Smooth muscle cell (in vitro differentiated cells): ENCODE measurements around the gene PRSS50. TPM values are rescaled to one million over a fixed set of nuclear protein-coding genes. Genes with fewer than 3 reads are reported as not detected.

Experiments
- DNase-seq: peaks from one replicate; lab custom pipeline; 2025; ENCODE audit not compliant: unreplicated experiment; lab: John Stamatoyannopoulos, UW
- H2AFZ ChIP-seq: fragments of 200-600 bp; sonication (generic); 2 replicates; pipeline ENCODE4 v1.6.0; 2016; ENCODE audit warnings: antibody characterized with exemption, low read depth, mild to moderate bottlenecking
- H3F3A ChIP-seq: fragments of 200-600 bp; sonication (generic); 2 replicates; pipeline ENCODE4 v1.6.0; 2017; ENCODE audit warnings: antibody characterized with exemption, low read depth
- H3K27ac ChIP-seq: fragments of 200-600 bp; sonication (generic); 2 replicates; pipeline ENCODE4 v1.5.1; 2016; ENCODE audit warnings: low read depth, mild to moderate bottlenecking
- H3K27me3 ChIP-seq: fragments of 200-600 bp; sonication (generic); 2 replicates; pipeline ENCODE4 v1.6.1; 2016; ENCODE audit warnings: low read depth, mild to moderate bottlenecking
- H3K36me3 ChIP-seq: fragments of 200-600 bp; sonication (generic); 2 replicates; pipeline ENCODE4 v1.5.1; 2016; ENCODE audit warnings: low read depth
- H3K4me1 ChIP-seq: fragments of 200-600 bp; sonication (generic); 2 replicates; pipeline ENCODE4 v1.5.1; 2016; ENCODE audit warnings: low read depth
- H3K4me2 ChIP-seq: fragments of 200-600 bp; sonication (generic); 2 replicates; pipeline ENCODE4 v1.6.0; 2016; ENCODE audit warnings: mild to moderate bottlenecking
- H3K4me3 ChIP-seq: fragments of 200-600 bp; sonication (generic); 2 replicates; pipeline ENCODE4 v1.5.1; 2016; ENCODE audit warnings: mild to moderate bottlenecking
- H3K79me2 ChIP-seq: fragments of 200-600 bp; sonication (generic); 2 replicates; pipeline ENCODE4 v1.6.0; 2016; ENCODE audit warnings: low read depth, mild to moderate bottlenecking
- H3K9ac ChIP-seq: fragments of 200-600 bp; sonication (generic); 2 replicates; pipeline ENCODE4 v1.6.0; 2016; ENCODE audit warnings: low read depth
- H3K9me3 ChIP-seq: fragments of 200-600 bp; sonication (generic); replicated peaks from 2 replicates; pipeline ENCODE4 v1.5.1; 2016; ENCODE audit warnings: low read depth
- H4K20me1 ChIP-seq: fragments of 200-600 bp; sonication (generic); 2 replicates; pipeline ENCODE4 v1.6.0; 2016; ENCODE audit warnings: low read depth
- WGBS: methylation state at CpG from one replicate; pipeline ENCODE4 v1.1.7; 2016; ENCODE audit warnings: low lambda C conversion rate; 5-methylcytosine and 5-hydroxymethylcytosine counted together
- polyA plus RNA-seq: library from polyadenylated mRNA; unstranded; fragments of >200 nt; fragmentation: Nextera tagmentation; extraction: Ambion mirVana; gene quantifications from 2 replicates; pipeline ENCODE4 v1.2.1, GENCODE V29; 2016
- total RNA-seq: library from RNA; depleted of rRNA; stranded (reverse); fragments of >200 nt; gene quantifications from 2 replicates; pipeline ENCODE4 v1.2.3, GENCODE V29; 2014
- TF ChIP-seq, protein P1 (sequence below): fragments of 200-600 bp; sonication (generic); IDR thresholded peaks from 2 replicates; pipeline ENCODE4 v1.5.1; 2017; ENCODE audit warnings: borderline replicate concordance, mild to moderate bottlenecking, antibody characterized with exemption; ENCODE audit not compliant: insufficient read depth, poor library complexity, severe bottlenecking

The PRSS50 gene
- total and polyA plus RNA-seq, 2 experiments from 2014 or later, result 0.54 to 0.73 TPM

DNA sequence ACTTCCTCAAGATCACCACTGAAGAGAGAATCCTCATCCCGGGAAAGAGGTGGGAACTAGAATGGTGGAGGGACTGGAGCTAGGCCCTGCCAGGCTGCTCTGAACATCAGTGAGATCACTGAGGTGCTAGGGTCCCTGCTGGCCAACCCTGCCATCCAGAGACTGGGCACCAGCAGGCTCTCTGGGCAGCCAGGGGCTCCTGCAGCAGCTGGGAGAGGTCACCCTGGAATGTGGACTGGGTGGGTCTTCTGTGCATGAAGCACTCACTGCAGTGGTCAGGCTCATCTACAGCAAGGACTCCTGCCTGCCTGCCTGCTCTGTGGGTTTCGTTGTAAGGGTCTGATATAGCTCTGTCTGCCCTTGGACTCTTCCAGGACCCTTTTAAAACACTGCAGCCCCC is 49.1 kb downstream of the PRSS50 start:
- DNase-seq, result no peak
- H3F3A ChIP-seq, result no peaks in the 10 kb centered on the region
- no peak overlapping the region for H3K9ac ChIP-seq
- H3K27me3 ChIP-seq, result no peaks in the 10 kb centered on the region
- no peak overlapping the region for H3K4me2 ChIP-seq
- WGBS, result 82% methylated on average over 2 of the region's 2 CpGs
- no peak overlapping the region for H2AFZ ChIP-seq
- no peak overlapping the region for H3K27ac ChIP-seq
- H3K4me3 ChIP-seq, result no peak overlapping the region
- H3K36me3 ChIP-seq, result no peaks in the 10 kb centered on the region
- no peaks in the 10 kb centered on the region for H3K79me2 ChIP-seq
- H3K9me3 ChIP-seq, result no peaks in the 10 kb centered on the region
- TF ChIP-seq, protein P1, sequence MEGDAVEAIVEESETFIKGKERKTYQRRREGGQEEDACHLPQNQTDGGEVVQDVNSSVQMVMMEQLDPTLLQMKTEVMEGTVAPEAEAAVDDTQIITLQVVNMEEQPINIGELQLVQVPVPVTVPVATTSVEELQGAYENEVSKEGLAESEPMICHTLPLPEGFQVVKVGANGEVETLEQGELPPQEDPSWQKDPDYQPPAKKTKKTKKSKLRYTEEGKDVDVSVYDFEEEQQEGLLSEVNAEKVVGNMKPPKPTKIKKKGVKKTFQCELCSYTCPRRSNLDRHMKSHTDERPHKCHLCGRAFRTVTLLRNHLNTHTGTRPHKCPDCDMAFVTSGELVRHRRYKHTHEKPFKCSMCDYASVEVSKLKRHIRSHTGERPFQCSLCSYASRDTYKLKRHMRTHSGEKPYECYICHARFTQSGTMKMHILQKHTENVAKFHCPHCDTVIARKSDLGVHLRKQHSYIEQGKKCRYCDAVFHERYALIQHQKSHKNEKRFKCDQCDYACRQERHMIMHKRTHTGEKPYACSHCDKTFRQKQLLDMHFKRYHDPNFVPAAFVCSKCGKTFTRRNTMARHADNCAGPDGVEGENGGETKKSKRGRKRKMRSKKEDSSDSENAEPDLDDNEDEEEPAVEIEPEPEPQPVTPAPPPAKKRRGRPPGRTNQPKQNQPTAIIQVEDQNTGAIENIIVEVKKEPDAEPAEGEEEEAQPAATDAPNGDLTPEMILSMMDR, result no peak
- no peaks in the 10 kb centered on the region for H4K20me1 ChIP-seq
- H3K4me1 ChIP-seq, result no peaks in the 10 kb centered on the region

GRCh38 chr3:46668116-46668515 is 49.6 kb downstream of the PRSS50 start:
- no peaks in the 10 kb centered on the region for H3K79me2 ChIP-seq
- H3K9me3 ChIP-seq, result no peaks in the 10 kb centered on the region
- H2AFZ ChIP-seq, result no peak overlapping the region
- no peak overlapping the region for H3K4me3 ChIP-seq
- WGBS, result 82% methylated on average over 7 of the region's 8 CpGs
- no peaks in the 10 kb centered on the region for H3F3A ChIP-seq
- H3K9ac ChIP-seq, result no peak overlapping the region
- no peak overlapping the region for H3K4me2 ChIP-seq
- no peak overlapping the region for H3K27ac ChIP-seq
- no peaks in the 10 kb centered on the region for H4K20me1 ChIP-seq
- H3K4me1 ChIP-seq, result no peaks in the 10 kb centered on the region
- no peaks in the 10 kb centered on the region for H3K36me3 ChIP-seq
- TF ChIP-seq, protein P1, result no peak
- no peaks in the 10 kb centered on the region for H3K27me3 ChIP-seq
- DNase-seq, result no peak

- H3K9me3 ChIP-seq, result no peaks in the 10 kb centered on the region
- no peak overlapping the region for H3K4me3 ChIP-seq
- peaks cover 4% of the 10 kb centered on the region for H3K4me1 ChIP-seq
- TF ChIP-seq, protein P1, result no peak
- H3K79me2 ChIP-seq, result no peaks in the 10 kb centered on the region
- H3K4me2 ChIP-seq, result no peak overlapping the region
- H3K27ac ChIP-seq, result no peak overlapping the region
- 93% methylated on average over 9 of the region's 9 CpGs for WGBS
- H3K9ac ChIP-seq, result no peak overlapping the region
- H3K27me3 ChIP-seq, result no peaks in the 10 kb centered on the region
- DNase-seq, result no peak
- H2AFZ ChIP-seq, result no peak overlapping the region
- H3F3A ChIP-seq, result no peaks in the 10 kb centered on the region
- H4K20me1 ChIP-seq, result no peaks in the 10 kb centered on the region
- H3K36me3 ChIP-seq, result no peaks in the 10 kb centered on the region
These were observed 50.0 kb downstream of the PRSS50 start for GRCh38 chr3:46667657-46668056.

DNA sequence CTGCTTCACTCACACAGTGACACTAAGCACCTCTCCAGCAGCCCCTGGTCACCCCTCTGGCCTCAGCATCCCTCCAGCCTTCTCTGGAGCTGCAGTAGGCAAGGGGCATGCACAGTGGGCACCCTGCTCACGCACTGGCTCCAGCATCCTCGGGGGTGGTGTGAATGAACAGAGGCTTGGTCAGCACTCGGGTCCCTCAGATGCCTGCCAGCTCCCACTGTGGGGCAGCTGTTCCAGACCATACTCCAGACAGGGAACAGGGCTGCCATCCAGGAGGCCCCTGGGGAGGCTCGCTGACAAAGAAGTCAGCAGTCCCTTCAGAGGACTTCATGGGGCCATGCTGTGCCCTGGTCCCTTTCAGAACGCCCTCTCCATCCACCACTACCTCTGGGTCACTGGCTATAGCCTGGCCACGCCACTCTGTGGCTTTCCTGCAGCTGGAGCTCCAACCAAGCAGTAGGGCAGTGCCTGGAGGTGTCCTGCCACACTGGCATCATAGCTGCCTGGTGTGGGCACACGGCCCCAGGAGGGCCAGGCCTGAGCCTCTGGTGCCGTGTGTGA is 50.5 kb downstream of the PRSS50 start:
- Histone ChIP-seq H3K27me3 (no peaks in the 10 kb centered on the region), H3K27ac (no peak overlapping the region), H3K4me1 (peaks cover 7% of the 10 kb centered on the region), H3K9me3 (no peaks in the 10 kb centered on the region), H3K79me2 (no peaks in the 10 kb centered on the region), H2AFZ (no peak overlapping the region), H3K4me2 (no peak overlapping the region), H3K36me3 (no peaks in the 10 kb centered on the region), H4K20me1 (no peaks in the 10 kb centered on the region), H3F3A (no peaks in the 10 kb centered on the region), H3K4me3 (no peak overlapping the region), H3K9ac (no peak overlapping the region)
- no peak for DNase-seq
- WGBS, result 87% methylated on average over 8 of the region's 8 CpGs
- TF ChIP-seq, protein P1, result no peak
